MCF 10A (cell line): ENCODE results near the gene IFNG-AS1. TPM values are rescaled to one million over a fixed set of nuclear protein-coding genes. Genes with fewer than 3 reads are reported as not detected.

ENCODE experiments used
- BruUV-seq: library from RNA; stranded (reverse); fragments of 400-500 nt; replicated peaks from 2 replicates; lab custom pipeline; 2021; lab: Mats Ljungman, UMichigan
- CTCF ChIA-PET: fragments of 300-600 bp; sonication (Branson Sonifier 250); formaldehyde crosslinking; extraction: SDS; loops from one replicate; lab custom pipeline; 2021; ENCODE audit warnings: antibody characterized with exemption, inconsistent platforms; lab: Yijun Ruan, JAX
- POLR2A ChIA-PET: fragments of 300-600, 350-650 bp; sonication (Branson Sonifier 250); formaldehyde crosslinking; extraction: SDS; loops from one replicate; lab custom pipeline; 2020; ENCODE audit warnings: antibody characterized with exemption, inconsistent platforms; lab: Yijun Ruan, JAX
- DNase-seq: peaks from one replicate; pipeline ENCODE4 v3.0.0-alpha.2; 2018; ENCODE audit not compliant: unreplicated experiment
- H3K27ac Mint-ChIP-seq: one replicate; pipeline ENCODE4 v1.8.0; 2022; ENCODE audit warnings: mild to moderate bottlenecking, low read depth, mixed read lengths; ENCODE audit not compliant: unreplicated experiment
- H3K27me3 Mint-ChIP-seq: one replicate; pipeline ENCODE4 v1.8.0; 2022; ENCODE audit warnings: mixed read lengths; ENCODE audit not compliant: insufficient read depth, unreplicated experiment
- H3K36me3 Mint-ChIP-seq: one replicate; pipeline ENCODE4 v1.8.0; 2022; ENCODE audit warnings: mild to moderate bottlenecking, moderate library complexity, mixed read lengths; ENCODE audit not compliant: insufficient read depth, unreplicated experiment
- H3K4me1 Mint-ChIP-seq: one replicate; pipeline ENCODE4 v1.8.0; 2022; ENCODE audit warnings: mixed read lengths; ENCODE audit not compliant: insufficient read depth, unreplicated experiment
- H3K4me3 Mint-ChIP-seq: one replicate; pipeline ENCODE4 v1.8.0; 2022; ENCODE audit warnings: mild to moderate bottlenecking, moderate library complexity, mixed read lengths; ENCODE audit not compliant: unreplicated experiment
- H3K9me3 Mint-ChIP-seq: one replicate; pipeline ENCODE4 v1.8.0; 2022; ENCODE audit warnings: mixed read lengths; ENCODE audit not compliant: unreplicated experiment
- CTCF ChIP-seq: fragments of 200-600 bp; IDR thresholded peaks from one replicate; pipeline ENCODE4 v1.8.0; 2022; ENCODE audit warnings: antibody characterized with exemption, mild to moderate bottlenecking; ENCODE audit not compliant: unreplicated experiment
- intact Hi-C: fragments of 100-400 bp; cut with micrococcal nuclease; formaldehyde crosslinking; loops from 2 replicates; pipeline ENCODE4 v1.14.1; 2022
- total RNA-seq: library from RNA; stranded (reverse); gene quantifications from 2 replicates; pipeline ENCODE4 v1.2.3, GENCODE V29; 2022

IFNG-AS1 gene
- total RNA-seq, 1 experiment from 2014 or later = not detected

GRCh38 chr12:68065687-68066086 is 76.4 kb downstream of the IFNG-AS1 start:
- DNase-seq = no peak
- no peak overlapping the region for H3K27ac Mint-ChIP-seq
- no peak overlapping the region for H3K4me3 Mint-ChIP-seq
- CTCF ChIA-PET = no interaction called here
- no peaks in the 10 kb centered on the region for H3K27me3 Mint-ChIP-seq
- BruUV-seq = no TSS peak
- intact Hi-C loops = no loop called here
- no peak for TF ChIP-seq CTCF
- no peaks in the 10 kb centered on the region for H3K4me1 Mint-ChIP-seq
- H3K9me3 Mint-ChIP-seq = peaks cover 16% of the 10 kb centered on the region
- POLR2A ChIA-PET = no interaction called here
- no peaks in the 10 kb centered on the region for H3K36me3 Mint-ChIP-seq

DNA sequence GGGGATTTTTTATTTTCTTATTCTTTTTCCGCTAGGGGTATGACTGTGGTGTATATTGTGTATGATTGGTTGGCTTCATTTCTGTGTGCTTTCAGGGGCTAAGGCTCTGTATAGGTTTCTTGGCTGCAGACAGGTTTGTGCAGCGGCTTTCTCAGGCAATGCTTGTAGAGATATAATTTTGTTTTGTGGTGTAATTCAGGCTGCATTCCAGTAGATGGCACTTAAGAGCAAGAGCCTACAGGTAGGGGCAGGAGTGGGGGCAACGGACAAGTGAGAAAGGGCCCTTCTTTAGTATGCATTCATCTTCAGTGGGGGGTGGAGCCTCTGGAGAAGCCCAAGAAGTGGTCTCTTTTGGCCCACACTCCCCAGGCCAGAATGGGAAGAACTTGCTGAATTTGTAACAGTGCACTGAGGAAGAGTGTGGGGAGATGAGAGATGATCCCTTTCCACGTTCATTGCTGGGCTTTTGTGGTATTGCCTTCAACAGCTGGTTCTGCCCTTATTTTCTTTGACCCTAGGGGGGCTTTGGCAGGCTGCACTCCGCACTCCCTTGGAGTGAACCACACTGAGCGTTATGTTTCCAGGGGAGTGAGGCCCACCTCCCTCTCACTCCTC is 78.6 kb downstream of the IFNG-AS1 start:
- Mint-ChIP-seq H3K9me3 (no peaks in the 10 kb centered on the region), H3K27me3 (no peaks in the 10 kb centered on the region), H3K4me1 (no peaks in the 10 kb centered on the region), H3K36me3 (no peaks in the 10 kb centered on the region), H3K27ac (no peak overlapping the region), H3K4me3 (no peak overlapping the region)
- ChIA-PET POLR2A (interaction anchor here (0.7 kb wide), 1 partner anchor 61 kb away, joined by 3 read pairs; no protein-coding TSS in a partner anchor), CTCF (interaction anchor here (0.6 to 1.1 kb wide), 3 partner anchors 10 to 144 kb away, joined by 3 read pairs; no protein-coding TSS in a partner anchor)
- TF ChIP-seq CTCF = peak; percentile 32
- intact Hi-C loops = no loop called here
- BruUV-seq = no TSS peak
- DNase-seq = peak; percentile 18

DNA sequence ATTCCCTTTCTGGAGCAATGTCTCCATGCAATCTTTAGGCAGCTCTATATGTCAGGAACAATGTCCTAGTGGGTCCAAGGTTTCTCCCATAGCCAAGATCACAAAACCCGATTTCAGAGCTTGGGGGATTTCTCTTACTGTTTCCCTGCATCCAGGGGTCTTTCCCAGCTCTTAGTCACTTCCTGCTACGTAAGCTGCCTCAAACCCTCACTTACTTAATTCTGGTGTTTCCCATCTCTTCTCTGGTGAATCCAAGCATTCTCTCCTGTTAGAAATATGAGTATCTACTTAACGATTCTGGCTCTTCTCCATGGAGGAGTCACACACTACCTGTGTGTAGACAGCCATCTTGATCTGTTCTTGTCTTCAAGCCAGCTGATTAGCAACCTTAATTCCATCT is 80.0 kb downstream of the IFNG-AS1 start:
- Mint-ChIP-seq H3K4me3 (no peak overlapping the region), H3K4me1 (no peaks in the 10 kb centered on the region), H3K9me3 (no peaks in the 10 kb centered on the region), H3K27me3 (no peaks in the 10 kb centered on the region), H3K36me3 (no peaks in the 10 kb centered on the region), H3K27ac (no peak overlapping the region)
- DNase-seq = no peak
- intact Hi-C loops = no loop called here
- BruUV-seq = no TSS peak
- ChIA-PET CTCF (interaction anchor here (0.7 to 0.8 kb wide), 2 partner anchors 27 to 180 kb away, joined by 3 to 4 read pairs; no protein-coding TSS in a partner anchor), POLR2A (interaction anchor here (1.3 kb wide), 1 partner anchor 20 kb away, joined by 4 read pairs; no protein-coding TSS in a partner anchor)
- TF ChIP-seq CTCF = no peak

Other genes starting within 250 kb of the IFNG-AS1 start
- gene IFNG, start 170.3 kb downstream of the IFNG-AS1 start, total RNA-seq = not detected in 2 replicates
- not detected in 2 replicates for gene IL26, start 236.4 kb downstream of the IFNG-AS1 start, total RNA-seq